ENCODE data around the gene USF1. TPM values are rescaled to one million over a fixed set of nuclear protein-coding genes. Genes with fewer than 3 reads are reported as not detected.

The USF1 gene
- total and polyA plus RNA-seq, 3 experiments from 2014 or later: 6.7 to 67.7 (median 63.3) TPM

DNA sequence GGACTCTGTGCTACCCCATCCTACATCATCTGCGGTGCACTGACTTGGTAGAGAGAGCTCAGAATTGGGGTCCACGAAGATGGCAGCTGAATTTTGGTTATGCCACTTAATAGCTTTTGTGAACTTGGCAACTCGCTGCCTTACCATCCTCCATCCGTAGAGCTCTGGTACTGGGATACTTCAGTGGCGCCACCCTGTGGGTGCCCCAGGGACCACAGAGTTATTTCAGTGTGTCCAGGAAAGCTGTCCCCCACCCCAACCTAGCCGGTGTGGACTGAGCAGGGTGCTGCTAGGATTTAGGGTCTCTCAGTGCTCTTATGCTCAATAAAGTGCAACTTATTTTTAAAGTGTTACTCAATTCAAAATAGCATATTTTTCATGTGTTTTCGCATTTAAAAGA is 9.0 kb upstream of the USF1 start:
- no peak for DNase-seq
- peaks cover 18% of the 10 kb centered on the region for H3K4me1 ChIP-seq (ENCODE audit: insufficient read depth, low read length)
- H3K36me3 ChIP-seq (ENCODE audit: insufficient read depth, low read length): peaks cover 77% of the 10 kb centered on the region
- peaks cover 31 to 42% (median 33%) of the 10 kb centered on the region in 3 donors for H3K4me1 Mint-ChIP-seq
- ChIA-PET CTCF (interaction anchor here (1.0 to 1.2 kb wide), 3 partner anchors 13 to 65 kb away, joined by 3 to 4 read pairs (median 3); no protein-coding TSS in a partner anchor), POLR2A (interaction anchor here (0.6 to 1.0 kb wide), 3 partner anchors 8 to 98 kb away, joined by 3 to 7 read pairs (median 6); partner anchors contain the start of gene USF1)
- H3K27me3 ChIP-seq (ENCODE audit: insufficient read depth, low read length, poor library complexity, severe bottlenecking): no peaks in the 10 kb centered on the region
- peak overlapping the region in 3 of 8 donors; percentile 14 to 85 (median 26) for H3K27ac Mint-ChIP-seq
- H3K4me3 Mint-ChIP-seq: no peak overlapping the region
- H3K27me3 Mint-ChIP-seq: peaks cover 0 to 1% of the 10 kb centered on the region in 2 donors
- peaks cover 22 to 82% (median 26%) of the 10 kb centered on the region in 3 donors for H3K36me3 Mint-ChIP-seq
- H3K27ac ChIP-seq (ENCODE audit: low read depth, low read length): no peak overlapping the region
- H3K9me3 Mint-ChIP-seq: no peaks in the 10 kb centered on the region
- H3K4me3 ChIP-seq (ENCODE audit: low read length): no peak overlapping the region
- no peaks in the 10 kb centered on the region for H3K9me3 ChIP-seq (ENCODE audit: low read length)

DNA sequence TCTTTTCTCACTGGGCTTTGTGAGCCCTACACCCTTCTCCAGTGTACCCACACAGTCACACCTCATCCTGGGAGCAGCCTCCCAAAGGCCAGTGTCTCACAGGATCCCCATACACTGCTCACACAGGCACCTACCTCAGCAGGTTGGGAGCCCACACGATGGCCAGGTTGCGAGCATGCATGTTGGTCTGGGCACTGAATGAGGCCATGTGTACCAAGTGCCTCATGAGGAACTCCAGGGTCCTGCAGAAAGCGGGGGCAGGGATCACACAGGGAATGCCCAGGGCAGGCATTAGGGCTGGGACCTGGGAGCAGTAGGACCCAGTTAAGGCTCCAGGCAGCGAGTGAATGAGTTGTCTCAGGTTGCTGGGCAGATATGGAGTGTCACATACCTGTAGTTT is 8.5 kb upstream of the USF1 start:
- H3K27ac ChIP-seq (ENCODE audit: low read depth, low read length): no peak overlapping the region
- ChIA-PET CTCF (interaction anchor here (1.0 to 1.2 kb wide), 2 partner anchors 13 to 64 kb away, joined by 3 read pairs; no protein-coding TSS in a partner anchor), POLR2A (interaction anchor here (1.0 kb wide), 2 partner anchors 7 to 9 kb away, joined by 3 to 7 read pairs; partner anchors contain the start of gene USF1)
- Mint-ChIP-seq H3K9me3 (no peaks in the 10 kb centered on the region), H3K36me3 (peaks cover 18 to 82% (median 23%) of the 10 kb centered on the region in 3 donors), H3K4me1 (peaks cover 25 to 36% (median 27%) of the 10 kb centered on the region in 3 donors), H3K4me3 (no peak overlapping the region), H3K27ac (peak overlapping the region in 7 of 8 donors; percentile 14 to 70 (median 46)), H3K27me3 (peaks cover 0 to 1% of the 10 kb centered on the region in 2 donors)
- H3K36me3 ChIP-seq (ENCODE audit: insufficient read depth, low read length): peaks cover 77% of the 10 kb centered on the region
- DNase-seq: no peak
- H3K4me1 ChIP-seq (ENCODE audit: insufficient read depth, low read length): peaks cover 13% of the 10 kb centered on the region
- no peaks in the 10 kb centered on the region for H3K9me3 ChIP-seq (ENCODE audit: low read length)
- H3K27me3 ChIP-seq (ENCODE audit: insufficient read depth, low read length, poor library complexity, severe bottlenecking): no peaks in the 10 kb centered on the region
- no peak overlapping the region for H3K4me3 ChIP-seq (ENCODE audit: low read length)

- H3K27ac ChIP-seq (ENCODE audit: low read depth, low read length): no peak overlapping the region
- Mint-ChIP-seq H3K9me3 (no peaks in the 10 kb centered on the region), H3K36me3 (peaks cover 17 to 93% (median 27%) of the 10 kb centered on the region in 3 donors), H3K27ac (peak overlapping the region in 7 of 8 donors; percentile 3 to 85 (median 52)), H3K27me3 (peaks cover 0 to 1% of the 10 kb centered on the region in 2 donors), H3K4me3 (peak overlapping the region in 1 of 7 donors; percentile 5), H3K4me1 (peaks cover 28 to 43% (median 29%) of the 10 kb centered on the region in 3 donors)
- H3K4me3 ChIP-seq (ENCODE audit: low read length): no peak overlapping the region
- DNase-seq: no peak
- POLR2A ChIA-PET: interaction anchor here (0.6 kb wide), 1 partner anchor 55 kb away, joined by 8 read pairs; no protein-coding TSS in a partner anchor
- CTCF ChIA-PET: interaction anchor here (0.9 kb wide), 1 partner anchor 19 kb away, joined by 3 read pairs; no protein-coding TSS in a partner anchor
- H3K27me3 ChIP-seq (ENCODE audit: insufficient read depth, low read length, poor library complexity, severe bottlenecking): no peaks in the 10 kb centered on the region
- H3K36me3 ChIP-seq (ENCODE audit: insufficient read depth, low read length): peaks cover 85% of the 10 kb centered on the region
- peaks cover 13% of the 10 kb centered on the region for H3K4me1 ChIP-seq (ENCODE audit: insufficient read depth, low read length)
- H3K9me3 ChIP-seq (ENCODE audit: low read length): no peaks in the 10 kb centered on the region
These were observed 7.1 kb upstream of the USF1 start for GRCh38 chr1:161052899-161053298.

DNA sequence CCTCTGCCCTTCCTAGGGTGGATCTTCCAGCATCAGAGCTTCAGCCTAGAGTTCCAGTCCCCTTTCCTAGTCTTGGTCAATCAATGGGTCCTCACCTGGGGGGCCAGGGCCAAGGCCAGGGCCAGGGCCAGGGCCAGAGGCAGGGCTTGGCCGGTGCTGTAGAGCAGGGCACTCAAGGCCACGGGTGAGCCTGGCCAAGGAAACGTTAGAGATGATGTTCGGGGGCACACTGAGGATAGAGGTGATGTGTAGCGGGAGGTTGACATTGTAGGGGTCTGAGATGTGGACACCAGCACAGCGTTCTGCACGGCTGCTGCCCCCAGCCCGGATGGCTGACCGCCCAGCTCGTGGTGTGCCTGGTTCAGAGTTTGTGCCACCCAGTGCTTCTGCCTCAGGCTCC is 5.4 kb upstream of the USF1 start:
- Histone ChIP-seq H3K4me1 (ENCODE audit: insufficient read depth, low read length) (peaks cover 11% of the 10 kb centered on the region), H3K27me3 (ENCODE audit: insufficient read depth, low read length, poor library complexity, severe bottlenecking) (no peaks in the 10 kb centered on the region), H3K9me3 (ENCODE audit: low read length) (no peaks in the 10 kb centered on the region), H3K27ac (ENCODE audit: low read depth, low read length) (no peak overlapping the region), H3K4me3 (ENCODE audit: low read length) (no peak overlapping the region), H3K36me3 (ENCODE audit: insufficient read depth, low read length) (peaks cover 73% of the 10 kb centered on the region)
- POLR2A ChIA-PET: interaction anchor here (0.7 kb wide), 2 partner anchors 14 to 61 kb away, joined by 3 read pairs; no protein-coding TSS in a partner anchor
- no peak overlapping the region for H3K27ac Mint-ChIP-seq
- H3K27me3 Mint-ChIP-seq: no peaks in the 10 kb centered on the region
- CTCF ChIA-PET: interaction anchor here (1.4 kb wide), 1 partner anchor 46 kb away, joined by 3 read pairs; no protein-coding TSS in a partner anchor
- H3K36me3 Mint-ChIP-seq: peaks cover 17 to 89% (median 22%) of the 10 kb centered on the region in 3 donors
- H3K9me3 Mint-ChIP-seq: no peaks in the 10 kb centered on the region
- peaks cover 24 to 43% (median 27%) of the 10 kb centered on the region in 3 donors for H3K4me1 Mint-ChIP-seq
- no peak overlapping the region for H3K4me3 Mint-ChIP-seq
- no peak for DNase-seq

GRCh38 chr1:161048949-161049722 is 3.4 kb upstream of the USF1 start:
- Mint-ChIP-seq H3K36me3 (peaks cover 15 to 87% (median 22%) of the 10 kb centered on the region in 3 donors), H3K4me3 (peak overlapping the region in 1 of 7 donors; percentile 65), H3K4me1 (peaks cover 35 to 49% (median 36%) of the 10 kb centered on the region in 3 donors), H3K27me3 (no peaks in the 10 kb centered on the region), H3K9me3 (no peaks in the 10 kb centered on the region), H3K27ac (peak overlapping the region in 7 of 8 donors; percentile 15 to 92 (median 72))
- Histone ChIP-seq H3K27ac (ENCODE audit: low read depth, low read length) (no peak overlapping the region), H3K4me1 (ENCODE audit: insufficient read depth, low read length) (peaks cover 16% of the 10 kb centered on the region), H3K27me3 (ENCODE audit: insufficient read depth, low read length, poor library complexity, severe bottlenecking) (no peaks in the 10 kb centered on the region), H3K9me3 (ENCODE audit: low read length) (no peaks in the 10 kb centered on the region), H3K4me3 (ENCODE audit: low read length) (no peak overlapping the region), H3K36me3 (ENCODE audit: insufficient read depth, low read length) (peaks cover 57% of the 10 kb centered on the region)
- CTCF ChIA-PET: no interaction called here
- POLR2A ChIA-PET: interaction anchor here (5.0 kb wide), 1 partner anchor 20 kb away, joined by 81 read pairs; the partner anchor contains the start of gene ARHGAP30
- no peak for DNase-seq

GRCh38 chr1:161047436-161048420 is 2.0 kb upstream of the USF1 start:
- peaks cover 49% of the 10 kb centered on the region for H3K36me3 ChIP-seq (ENCODE audit: insufficient read depth, low read length)
- Mint-ChIP-seq H3K4me1 (peaks cover 32 to 52% (median 45%) of the 10 kb centered on the region in 3 donors), H3K4me3 (peak overlapping the region in 3 of 7 donors; percentile 19 to 97 (median 65)), H3K9me3 (no peaks in the 10 kb centered on the region), H3K27ac (peak overlapping the region; percentile 89 to 100 (median 99)), H3K36me3 (peaks cover 9 to 80% (median 18%) of the 10 kb centered on the region in 3 donors), H3K27me3 (no peaks in the 10 kb centered on the region)
- DNase-seq: no peak
- no peaks in the 10 kb centered on the region for H3K9me3 ChIP-seq (ENCODE audit: low read length)
- no peaks in the 10 kb centered on the region for H3K27me3 ChIP-seq (ENCODE audit: insufficient read depth, low read length, poor library complexity, severe bottlenecking)
- ChIA-PET CTCF (interaction anchor here (0.8 to 4.4 kb wide), 5 partner anchors 13 to 50 kb away, joined by 3 to 61 read pairs (median 6); partner anchors contain the start of genes ARHGAP30 and KLHDC9), POLR2A (interaction anchor here (1.0 to 5.0 kb wide), 5 partner anchors 7 to 50 kb away, joined by 3 to 81 read pairs (median 12); partner anchors contain the start of genes ARHGAP30, KLHDC9 and TSTD1)
- no peak overlapping the region for H3K27ac ChIP-seq (ENCODE audit: low read depth, low read length)
- H3K4me1 ChIP-seq (ENCODE audit: insufficient read depth, low read length): peaks cover 14% of the 10 kb centered on the region
- H3K4me3 ChIP-seq (ENCODE audit: low read length): no peak overlapping the region

All from CD8-positive, alpha-beta memory T cell (primary cell).